ENCODE data around the gene CDK6. TPM values are rescaled to one million over a fixed set of nuclear protein-coding genes. Genes with fewer than 3 reads are reported as not detected.

Gene CDK6
- polyA plus RNA-seq, 1 donor (not counting 4 experiments of a cell fraction or from before 2014, with no cell fraction given), result 53.5 TPM

DNA sequence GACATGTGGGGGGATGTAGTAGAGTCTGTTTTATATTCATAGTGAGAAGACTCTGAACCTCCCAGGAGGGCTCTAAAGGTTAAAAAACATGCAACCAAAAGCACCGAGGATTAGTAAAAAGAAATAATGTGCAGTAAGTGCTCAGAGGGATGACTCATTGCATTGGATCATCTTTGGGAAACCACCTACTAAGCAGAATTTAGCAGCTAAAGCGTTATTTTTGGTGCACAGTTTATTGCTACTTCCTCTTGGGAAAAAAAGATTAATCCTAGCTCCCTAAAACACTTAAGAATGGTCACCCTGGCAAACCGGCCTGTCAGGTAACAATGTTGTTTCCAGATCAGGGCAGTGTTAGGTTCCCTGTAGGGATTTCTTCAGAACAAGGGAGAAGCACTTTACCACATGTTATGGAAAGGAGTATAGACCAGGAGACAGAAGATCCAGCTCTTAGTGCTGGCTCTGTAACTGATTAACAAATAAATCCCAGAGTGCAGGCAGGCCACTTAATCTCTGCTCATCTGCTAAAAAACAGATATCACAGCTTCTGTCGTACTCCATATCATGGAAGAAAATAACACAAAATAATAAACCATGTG, 201.4 kb downstream of the CDK6 start:
- DNase-seq (ENCODE audit: low read depth, low spot score), result no peak
- FAIRE-seq, result peak; percentile 95
- peaks cover 3 to 8% of the 10 kb centered on the region in 2 experiments for H3K36me3 ChIP-seq (ENCODE audit: control insufficient read depth in 2 of 2, extremely low read depth in 1 of 2, insufficient read depth in 2 of 2, low read length in 2 of 2)
- peak overlapping the region in 2 of 3 experiments; percentile 37 to 41 for H3K4me3 ChIP-seq (ENCODE audit: control insufficient read depth in 2 of 3, extremely low read depth in 1 of 3, insufficient read depth in 2 of 3, low read depth in 1 of 3, low read length in 3 of 3)
- H2AFZ ChIP-seq (ENCODE audit: control insufficient read depth, low read length), result no peak overlapping the region
- TF ChIP-seq, protein P1, sequence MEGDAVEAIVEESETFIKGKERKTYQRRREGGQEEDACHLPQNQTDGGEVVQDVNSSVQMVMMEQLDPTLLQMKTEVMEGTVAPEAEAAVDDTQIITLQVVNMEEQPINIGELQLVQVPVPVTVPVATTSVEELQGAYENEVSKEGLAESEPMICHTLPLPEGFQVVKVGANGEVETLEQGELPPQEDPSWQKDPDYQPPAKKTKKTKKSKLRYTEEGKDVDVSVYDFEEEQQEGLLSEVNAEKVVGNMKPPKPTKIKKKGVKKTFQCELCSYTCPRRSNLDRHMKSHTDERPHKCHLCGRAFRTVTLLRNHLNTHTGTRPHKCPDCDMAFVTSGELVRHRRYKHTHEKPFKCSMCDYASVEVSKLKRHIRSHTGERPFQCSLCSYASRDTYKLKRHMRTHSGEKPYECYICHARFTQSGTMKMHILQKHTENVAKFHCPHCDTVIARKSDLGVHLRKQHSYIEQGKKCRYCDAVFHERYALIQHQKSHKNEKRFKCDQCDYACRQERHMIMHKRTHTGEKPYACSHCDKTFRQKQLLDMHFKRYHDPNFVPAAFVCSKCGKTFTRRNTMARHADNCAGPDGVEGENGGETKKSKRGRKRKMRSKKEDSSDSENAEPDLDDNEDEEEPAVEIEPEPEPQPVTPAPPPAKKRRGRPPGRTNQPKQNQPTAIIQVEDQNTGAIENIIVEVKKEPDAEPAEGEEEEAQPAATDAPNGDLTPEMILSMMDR (optimal IDR thresholded peaks at IDR 0.05 in 1 of 3, IDR thresholded peaks at IDR 0.05 in 1 of 3, conservative IDR thresholded peaks at IDR 0.05 in 1 of 3; ENCODE audit: extremely low read depth in 1 of 3, insufficient read depth in 2 of 3, low read length in 3 of 3), result no peak
- TF ChIP-seq EZH2 (IDR thresholded peaks at IDR 0.05; ENCODE audit: low read length), result no peak
- H4K20me1 ChIP-seq (ENCODE audit: control insufficient read depth, extremely low read depth, insufficient read depth, low read length), result no peaks in the 10 kb centered on the region
- H3K4me1 ChIP-seq (ENCODE audit: control insufficient read depth, extremely low read depth, insufficient read depth, low read length), result peaks cover 41% of the 10 kb centered on the region
- H3K9ac ChIP-seq (ENCODE audit: control insufficient read depth, extremely low read depth, insufficient read depth, low read length), result peak overlapping the region; percentile 68
- dilution Hi-C loops (cut with MboI; ENCODE audit: extremely low pct_ligation_motif_present, low sequenced_read_pairs), result no loop called here
- H3K4me2 ChIP-seq (ENCODE audit: control insufficient read depth, extremely low read depth, insufficient read depth, low read depth, low read length), result peak overlapping the region; percentile 78
- no peaks in the 10 kb centered on the region for H3K9me3 ChIP-seq (ENCODE audit: control insufficient read depth, low read depth, low read length)
- peak overlapping the region; percentile 90 for H3K27ac ChIP-seq (ENCODE audit: control insufficient read depth, insufficient read depth, low read length)
- H3K9me1 ChIP-seq (ENCODE audit: control insufficient read depth, extremely low read depth, insufficient read depth, low read length), result peaks cover 2% of the 10 kb centered on the region
- no peaks in the 10 kb centered on the region for H3K27me3 ChIP-seq (ENCODE audit: control insufficient read depth, extremely low read depth, insufficient read depth, low read length)
- H3K79me2 ChIP-seq (ENCODE audit: control insufficient read depth, insufficient read depth, low read length), result peaks cover 49% of the 10 kb centered on the region

DNA sequence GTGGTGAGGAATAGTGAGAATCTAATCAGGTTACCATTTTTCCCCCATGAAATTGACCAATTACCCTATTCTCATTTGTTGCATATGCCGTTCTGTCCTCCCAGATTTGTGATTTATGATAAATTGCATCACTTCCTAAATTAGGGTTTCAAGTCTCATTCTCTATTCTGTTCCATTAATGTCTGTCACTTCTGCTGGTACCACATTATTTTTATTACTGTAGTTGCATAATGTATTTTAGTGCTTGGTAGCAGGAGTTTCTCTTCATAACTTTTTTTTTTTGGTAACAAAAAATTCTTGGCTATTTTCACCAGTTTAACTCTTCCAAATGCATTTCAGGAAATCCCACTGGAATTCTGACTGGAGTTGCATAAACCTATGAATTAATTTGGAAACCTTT, 202.2 kb downstream of the CDK6 start:
- dilution Hi-C loops (cut with MboI; ENCODE audit: extremely low pct_ligation_motif_present, low sequenced_read_pairs), result no loop called here

More for the DNA sequence above, 202.2 kb downstream of the CDK6 start:
- no peaks in the 10 kb centered on the region for H3K27me3 ChIP-seq (ENCODE audit: control insufficient read depth, extremely low read depth, insufficient read depth, low read length)
- TF ChIP-seq, protein P1 (optimal IDR thresholded peaks at IDR 0.05 in 1 of 3, IDR thresholded peaks at IDR 0.05 in 1 of 3, conservative IDR thresholded peaks at IDR 0.05 in 1 of 3; ENCODE audit: extremely low read depth in 1 of 3, insufficient read depth in 2 of 3, low read length in 3 of 3), result no peak
- TF ChIP-seq EZH2 (IDR thresholded peaks at IDR 0.05; ENCODE audit: low read length), result no peak
- H3K4me1 ChIP-seq (ENCODE audit: control insufficient read depth, extremely low read depth, insufficient read depth, low read length), result peaks cover 41% of the 10 kb centered on the region
- peaks cover 2% of the 10 kb centered on the region for H3K9me3 ChIP-seq (ENCODE audit: control insufficient read depth, low read depth, low read length)
- no peaks in the 10 kb centered on the region for H4K20me1 ChIP-seq (ENCODE audit: control insufficient read depth, extremely low read depth, insufficient read depth, low read length)
- H3K9ac ChIP-seq (ENCODE audit: control insufficient read depth, extremely low read depth, insufficient read depth, low read length), result no peak overlapping the region
- H3K79me2 ChIP-seq (ENCODE audit: control insufficient read depth, insufficient read depth, low read length), result peaks cover 48% of the 10 kb centered on the region
- peaks cover 3% of the 10 kb centered on the region in 2 experiments for H3K36me3 ChIP-seq (ENCODE audit: control insufficient read depth in 2 of 2, extremely low read depth in 1 of 2, insufficient read depth in 2 of 2, low read length in 2 of 2)
- H3K27ac ChIP-seq (ENCODE audit: control insufficient read depth, insufficient read depth, low read length), result peak overlapping the region; percentile 90
- H3K9me1 ChIP-seq (ENCODE audit: control insufficient read depth, extremely low read depth, insufficient read depth, low read length), result peaks cover 2% of the 10 kb centered on the region
- peak overlapping the region; percentile 78 for H3K4me2 ChIP-seq (ENCODE audit: control insufficient read depth, extremely low read depth, insufficient read depth, low read depth, low read length)
- no peak overlapping the region for H2AFZ ChIP-seq (ENCODE audit: control insufficient read depth, low read length)
- peak overlapping the region in 1 of 3 experiments; percentile 37 for H3K4me3 ChIP-seq (ENCODE audit: control insufficient read depth in 2 of 3, extremely low read depth in 1 of 3, insufficient read depth in 2 of 3, low read depth in 1 of 3, low read length in 3 of 3)
- DNase-seq (ENCODE audit: low read depth, low spot score), result no peak
- no peak for FAIRE-seq

Measured in keratinocyte (primary cell).